Upper lobe of left lung (tissue), 4 donors: Measurements from ENCODE around the gene THSD7A.

Experiments
- EP300 ChIP-seq, 4 donors: sonication (generic); formaldehyde crosslinking; IDR thresholded peaks; one replicate each; pipeline ENCODE4 v1.5.1; 2017; ENCODE audit warnings: antibody characterized with exemption in 4 of 4, control low read depth in 2 of 4
- POLR2A ChIP-seq, 4 donors: fragments of 450-650 bp; IDR thresholded peaks; one replicate each; pipeline ENCODE4 v1.5.1; 2016 to 2017; ENCODE audit warnings: antibody characterized with exemption in 4 of 4, mild to moderate bottlenecking in 2 of 4
- POLR2AphosphoS5 ChIP-seq, 2 donors: sonication (generic); formaldehyde crosslinking; IDR thresholded peaks; one replicate each; pipeline ENCODE4 v1.5.1; 2017; ENCODE audit warnings: antibody characterized with exemption in 2 of 2
- TF ChIP-seq, protein P1 (sequence below), 6 experiments: fragments of 450-650 bp in 4 of 6; fragments of 200-600 bp in 2 of 6; sonication (generic) in 2 of 6; IDR thresholded peaks; one replicate each; pipeline ENCODE4 v1.5.1; 2016 to 2019; ENCODE audit warnings: antibody characterized with exemption in 6 of 6

DNA sequence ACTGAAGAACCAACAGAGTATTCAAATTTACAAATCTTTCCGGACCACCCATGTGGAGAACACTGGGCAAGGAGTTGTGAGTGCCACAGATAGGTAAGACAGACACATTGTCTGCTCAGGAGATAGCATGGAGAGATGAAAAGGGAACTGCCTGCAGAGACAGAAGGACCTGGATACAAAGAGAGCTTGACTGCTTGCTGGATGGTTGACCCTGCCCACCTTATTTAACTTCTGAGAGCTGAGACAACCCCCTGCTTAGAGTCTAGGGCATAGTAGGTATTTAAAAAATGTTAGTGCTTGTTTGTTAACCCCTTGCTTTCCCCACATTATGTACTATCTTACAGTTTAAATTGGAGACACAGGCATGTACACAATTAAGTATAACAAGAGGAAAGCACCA lies 314.1 kb downstream of the THSD7A start:
- TF ChIP-seq POLR2AphosphoS5 (IDR thresholded peaks at IDR 0.05) = no peak
- TF ChIP-seq, protein P1, sequence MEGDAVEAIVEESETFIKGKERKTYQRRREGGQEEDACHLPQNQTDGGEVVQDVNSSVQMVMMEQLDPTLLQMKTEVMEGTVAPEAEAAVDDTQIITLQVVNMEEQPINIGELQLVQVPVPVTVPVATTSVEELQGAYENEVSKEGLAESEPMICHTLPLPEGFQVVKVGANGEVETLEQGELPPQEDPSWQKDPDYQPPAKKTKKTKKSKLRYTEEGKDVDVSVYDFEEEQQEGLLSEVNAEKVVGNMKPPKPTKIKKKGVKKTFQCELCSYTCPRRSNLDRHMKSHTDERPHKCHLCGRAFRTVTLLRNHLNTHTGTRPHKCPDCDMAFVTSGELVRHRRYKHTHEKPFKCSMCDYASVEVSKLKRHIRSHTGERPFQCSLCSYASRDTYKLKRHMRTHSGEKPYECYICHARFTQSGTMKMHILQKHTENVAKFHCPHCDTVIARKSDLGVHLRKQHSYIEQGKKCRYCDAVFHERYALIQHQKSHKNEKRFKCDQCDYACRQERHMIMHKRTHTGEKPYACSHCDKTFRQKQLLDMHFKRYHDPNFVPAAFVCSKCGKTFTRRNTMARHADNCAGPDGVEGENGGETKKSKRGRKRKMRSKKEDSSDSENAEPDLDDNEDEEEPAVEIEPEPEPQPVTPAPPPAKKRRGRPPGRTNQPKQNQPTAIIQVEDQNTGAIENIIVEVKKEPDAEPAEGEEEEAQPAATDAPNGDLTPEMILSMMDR (IDR thresholded peaks at IDR 0.05) = no peak
- no peak for TF ChIP-seq POLR2A (IDR thresholded peaks at IDR 0.05)
- TF ChIP-seq EP300 (IDR thresholded peaks at IDR 0.05) = no peak
